ENCODE data around the gene CGB1.

GRCh38 chr19:49067554-49067953 is 30.9 kb upstream of the CGB1 start:
- no peak for TF ChIP-seq CTCF (IDR thresholded peaks at IDR 0.05)
- no peak for TF ChIP-seq POLR2A (IDR thresholded peaks at IDR 0.05)

All from prostate gland (tissue), 2 donors.